Panc1 (cell line): Measurements from ENCODE around the gene APOBEC3A.

Experiments used
- POLR2AphosphoS5 ChIP-seq: IDR thresholded peaks from 2 replicates; pipeline ENCODE4 v1.6.1; 2012; ENCODE audit warnings: mild to moderate bottlenecking, low read depth, low read length, moderate library complexity
- TF ChIP-seq, protein P1 (sequence below): fragments of 450-650 bp; IDR thresholded peaks from 2 replicates; pipeline ENCODE4 v1.5.1; 2017; ENCODE audit warnings: mild to moderate bottlenecking

DNA sequence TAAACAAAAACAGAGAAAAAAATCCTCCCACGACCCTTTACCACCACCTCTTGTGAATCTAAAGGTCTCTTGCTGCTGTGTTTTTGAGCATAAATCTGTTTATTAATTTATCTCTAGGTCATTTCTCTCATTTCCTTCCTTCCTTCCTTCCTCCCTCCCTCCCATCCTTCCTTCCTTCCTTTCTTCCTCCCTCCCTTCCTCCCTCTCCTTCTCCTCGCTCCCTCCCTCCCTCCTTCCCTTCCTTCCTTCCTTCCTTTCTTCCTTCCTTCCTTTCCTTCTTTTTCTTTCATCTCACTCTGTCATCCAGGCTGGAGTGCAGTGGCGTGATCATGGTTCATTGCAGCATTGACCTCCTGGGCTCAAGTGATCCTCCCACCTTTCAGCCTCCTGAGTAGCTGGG, 13.5 kb upstream of the APOBEC3A start:
- TF ChIP-seq, protein P1, sequence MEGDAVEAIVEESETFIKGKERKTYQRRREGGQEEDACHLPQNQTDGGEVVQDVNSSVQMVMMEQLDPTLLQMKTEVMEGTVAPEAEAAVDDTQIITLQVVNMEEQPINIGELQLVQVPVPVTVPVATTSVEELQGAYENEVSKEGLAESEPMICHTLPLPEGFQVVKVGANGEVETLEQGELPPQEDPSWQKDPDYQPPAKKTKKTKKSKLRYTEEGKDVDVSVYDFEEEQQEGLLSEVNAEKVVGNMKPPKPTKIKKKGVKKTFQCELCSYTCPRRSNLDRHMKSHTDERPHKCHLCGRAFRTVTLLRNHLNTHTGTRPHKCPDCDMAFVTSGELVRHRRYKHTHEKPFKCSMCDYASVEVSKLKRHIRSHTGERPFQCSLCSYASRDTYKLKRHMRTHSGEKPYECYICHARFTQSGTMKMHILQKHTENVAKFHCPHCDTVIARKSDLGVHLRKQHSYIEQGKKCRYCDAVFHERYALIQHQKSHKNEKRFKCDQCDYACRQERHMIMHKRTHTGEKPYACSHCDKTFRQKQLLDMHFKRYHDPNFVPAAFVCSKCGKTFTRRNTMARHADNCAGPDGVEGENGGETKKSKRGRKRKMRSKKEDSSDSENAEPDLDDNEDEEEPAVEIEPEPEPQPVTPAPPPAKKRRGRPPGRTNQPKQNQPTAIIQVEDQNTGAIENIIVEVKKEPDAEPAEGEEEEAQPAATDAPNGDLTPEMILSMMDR: no peak
- TF ChIP-seq POLR2AphosphoS5: no peak
